Neural cell (in vitro differentiated cells): ENCODE data around the gene KIAA1614.

Experiments used
- CTCF ChIP-seq: fragments of 450-650 bp; IDR thresholded peaks from 2 replicates; pipeline ENCODE4 v1.5.1; 2014; ENCODE audit warnings: antibody characterized with exemption, mild to moderate bottlenecking, moderate library complexity; ENCODE audit not compliant: poor library complexity, severe bottlenecking
- EZH2 ChIP-seq: fragments of 200-600, 300-800 bp; shearing (Covaris generic), sonication (generic); IDR thresholded peaks from 2 replicates; pipeline ENCODE4 v1.6.1; 2014; ENCODE audit warnings: antibody characterized with exemption, low read length, borderline replicate concordance, mild to moderate bottlenecking; ENCODE audit not compliant: insufficient read depth, poor library complexity, severe bottlenecking
- TAF1 ChIP-seq: IDR thresholded peaks from 2 replicates; pipeline ENCODE4 v1.6.1; 2012; ENCODE audit warnings: low read depth
- TF ChIP-seq, protein P1 (sequence below): IDR thresholded peaks from 2 replicates; pipeline ENCODE4 v1.6.1; 2012; ENCODE audit warnings: borderline replicate concordance

DNA sequence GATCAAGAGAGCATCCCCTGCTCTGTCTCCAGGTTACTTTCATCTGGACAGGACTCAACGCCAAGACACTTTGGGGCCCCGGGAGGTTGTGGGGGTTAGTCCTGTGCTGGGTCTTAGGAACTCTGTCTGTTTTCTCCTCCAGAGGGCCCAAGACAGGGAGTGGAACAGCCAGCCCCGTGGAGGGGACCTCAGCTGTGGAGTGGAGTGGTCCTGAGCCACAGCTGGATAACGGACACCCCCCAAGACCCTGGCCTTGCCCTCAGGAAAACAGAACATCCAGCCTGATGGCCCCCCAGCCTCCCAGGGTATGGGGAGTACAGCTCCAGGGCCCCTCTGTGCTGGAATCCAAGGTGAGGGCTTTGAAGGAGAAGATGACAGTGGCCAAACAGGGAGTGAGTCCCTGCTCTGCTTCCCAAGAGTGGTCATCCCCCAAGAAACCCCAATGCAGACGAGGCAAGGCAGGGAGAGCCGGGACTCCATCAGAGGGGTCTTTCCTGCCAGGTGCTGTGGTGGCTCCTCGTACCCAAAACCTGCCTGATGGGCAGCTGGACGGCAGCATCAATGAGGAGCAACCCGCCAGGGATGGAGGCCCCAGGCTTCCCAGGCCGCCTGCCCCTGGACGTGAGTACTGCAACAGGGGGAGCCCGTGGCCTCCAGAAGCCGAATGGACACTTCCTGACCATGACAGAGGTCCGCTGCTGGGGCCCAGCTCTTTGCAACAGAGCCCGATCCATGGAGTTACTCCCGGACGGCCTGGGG is 3.5 kb downstream of the KIAA1614 start:
- no peak for TF ChIP-seq EZH2
- TF ChIP-seq TAF1 = no peak
- no peak for TF ChIP-seq CTCF
- TF ChIP-seq, protein P1, sequence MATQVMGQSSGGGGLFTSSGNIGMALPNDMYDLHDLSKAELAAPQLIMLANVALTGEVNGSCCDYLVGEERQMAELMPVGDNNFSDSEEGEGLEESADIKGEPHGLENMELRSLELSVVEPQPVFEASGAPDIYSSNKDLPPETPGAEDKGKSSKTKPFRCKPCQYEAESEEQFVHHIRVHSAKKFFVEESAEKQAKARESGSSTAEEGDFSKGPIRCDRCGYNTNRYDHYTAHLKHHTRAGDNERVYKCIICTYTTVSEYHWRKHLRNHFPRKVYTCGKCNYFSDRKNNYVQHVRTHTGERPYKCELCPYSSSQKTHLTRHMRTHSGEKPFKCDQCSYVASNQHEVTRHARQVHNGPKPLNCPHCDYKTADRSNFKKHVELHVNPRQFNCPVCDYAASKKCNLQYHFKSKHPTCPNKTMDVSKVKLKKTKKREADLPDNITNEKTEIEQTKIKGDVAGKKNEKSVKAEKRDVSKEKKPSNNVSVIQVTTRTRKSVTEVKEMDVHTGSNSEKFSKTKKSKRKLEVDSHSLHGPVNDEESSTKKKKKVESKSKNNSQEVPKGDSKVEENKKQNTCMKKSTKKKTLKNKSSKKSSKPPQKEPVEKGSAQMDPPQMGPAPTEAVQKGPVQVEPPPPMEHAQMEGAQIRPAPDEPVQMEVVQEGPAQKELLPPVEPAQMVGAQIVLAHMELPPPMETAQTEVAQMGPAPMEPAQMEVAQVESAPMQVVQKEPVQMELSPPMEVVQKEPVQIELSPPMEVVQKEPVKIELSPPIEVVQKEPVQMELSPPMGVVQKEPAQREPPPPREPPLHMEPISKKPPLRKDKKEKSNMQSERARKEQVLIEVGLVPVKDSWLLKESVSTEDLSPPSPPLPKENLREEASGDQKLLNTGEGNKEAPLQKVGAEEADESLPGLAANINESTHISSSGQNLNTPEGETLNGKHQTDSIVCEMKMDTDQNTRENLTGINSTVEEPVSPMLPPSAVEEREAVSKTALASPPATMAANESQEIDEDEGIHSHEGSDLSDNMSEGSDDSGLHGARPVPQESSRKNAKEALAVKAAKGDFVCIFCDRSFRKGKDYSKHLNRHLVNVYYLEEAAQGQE = no peak
